Activated CD8-positive, alpha-beta T cell treated with anti-CD3 and anti-CD28 coated beads for 36 hours (primary cell): ENCODE measurements around the gene SLC38A1. TPM values are rescaled to one million over a fixed set of nuclear protein-coding genes. Genes with fewer than 3 reads are reported as not detected.

Source experiments
- ATAC-seq: fragments of 200-7000 bp; cut with Tn5 transposase; one replicate; pipeline ENCODE4 v1.10.0; 2021; ENCODE audit warnings: mild to moderate bottlenecking, moderate library complexity
- CTCF ChIA-PET: fragments of 350-600 bp; sonication (Branson Sonifier 250); formaldehyde crosslinking; loops from one replicate; lab custom pipeline; 2021; ENCODE audit warnings: antibody characterized with exemption; lab: Charles Lee
- POLR2A ChIA-PET: fragments of 350-600 bp; sonication (Branson Sonifier 250); formaldehyde crosslinking; loops from one replicate; lab custom pipeline; 2021; ENCODE audit warnings: antibody characterized with exemption; lab: Charles Lee
- DNase-seq: peaks from one replicate; pipeline ENCODE4 v3.0.0-alpha.2; 2020
- H3K27ac Mint-ChIP-seq: one replicate; pipeline ENCODE4 v1.8.0; 2021; ENCODE audit warnings: mild to moderate bottlenecking, mixed read lengths
- H3K27me3 Mint-ChIP-seq: one replicate; pipeline ENCODE4 v1.8.0; 2021; ENCODE audit warnings: mixed read lengths
- H3K36me3 Mint-ChIP-seq: one replicate; pipeline ENCODE4 v1.8.0; 2021; ENCODE audit warnings: low read depth, mixed read lengths
- H3K4me1 Mint-ChIP-seq: one replicate; pipeline ENCODE4 v1.8.0; 2021; ENCODE audit warnings: low read depth, mixed read lengths
- H3K4me3 Mint-ChIP-seq: one replicate; pipeline ENCODE4 v1.8.0; 2021; ENCODE audit warnings: mild to moderate bottlenecking, moderate library complexity, mixed read lengths
- H3K9me3 Mint-ChIP-seq: one replicate; pipeline ENCODE4 v1.8.0; 2021; ENCODE audit warnings: mixed read lengths
- intact Hi-C: fragments of 100-400 bp; cut with micrococcal nuclease; formaldehyde crosslinking; loops from one replicate; pipeline ENCODE4 v1.10.0; 2022
- total RNA-seq, 2 experiments: library from RNA; stranded (reverse); gene quantifications; one replicate each; pipeline ENCODE4 v1.2.3, GENCODE V29; 2021
- TF ChIP-seq, protein P1 (sequence below): fragments of 200-600 bp; IDR thresholded peaks from one replicate; pipeline ENCODE4 v1.8.0; 2022; ENCODE audit warnings: antibody characterized with exemption, mild to moderate bottlenecking

The SLC38A1 gene
- total RNA-seq, 2 experiments from 2014 or later: 167 to 168 TPM

DNA sequence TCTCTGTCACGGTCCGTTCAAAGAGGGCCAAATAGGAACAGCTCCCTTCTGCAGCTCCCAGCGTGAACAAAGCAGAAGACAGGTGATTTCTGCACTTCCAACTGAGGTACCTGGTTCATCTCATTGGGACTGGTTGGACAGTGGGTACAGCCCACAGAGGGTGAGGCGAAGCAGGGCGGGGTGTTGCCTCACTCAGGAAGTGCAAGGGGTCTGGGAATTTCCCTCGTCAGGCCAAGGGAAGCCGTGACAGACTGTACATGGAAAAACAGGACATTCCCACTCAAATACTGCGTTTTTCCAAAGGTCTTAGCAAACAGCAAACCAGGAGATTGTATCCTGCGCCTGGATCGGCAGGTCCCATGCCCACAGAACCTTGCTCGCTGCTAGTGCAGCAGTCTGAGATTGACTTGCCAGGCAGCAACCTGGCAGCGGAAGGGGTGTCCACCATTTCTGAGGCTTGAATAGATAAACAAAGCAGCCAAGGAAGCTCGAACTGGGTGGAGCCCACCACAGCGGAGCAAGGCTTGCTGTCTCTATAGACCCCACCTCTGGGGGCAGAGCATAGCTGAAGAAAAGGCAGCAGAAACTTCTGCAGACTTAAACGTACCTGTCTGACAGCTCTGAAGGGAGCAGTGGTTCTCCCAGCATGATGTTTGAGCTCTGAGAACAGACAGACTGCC, 22.7 kb downstream of the SLC38A1 start:
- POLR2A ChIA-PET: interaction anchor here (0.6 to 3.2 kb wide), 12 partner anchors 10 to 1407 kb away, joined by 3 to 12 read pairs (median 4); no protein-coding TSS in a partner anchor
- CTCF ChIA-PET: interaction anchor here (0.9 to 2.3 kb wide), 3 partner anchors 8 to 121 kb away, joined by 3 to 6 read pairs (median 5); no protein-coding TSS in a partner anchor
- H3K27ac Mint-ChIP-seq: peak overlapping the region; percentile 77
- H3K27me3 Mint-ChIP-seq: no peaks in the 10 kb centered on the region
- H3K36me3 Mint-ChIP-seq: peaks cover 97% of the 10 kb centered on the region
- peaks cover 42% of the 10 kb centered on the region for H3K9me3 Mint-ChIP-seq
- H3K4me3 Mint-ChIP-seq: peak overlapping the region; percentile 9
- intact Hi-C loops: no loop called here
- ATAC-seq (peak; percentile 39), DNase-seq (no peak)
- TF ChIP-seq, protein P1, sequence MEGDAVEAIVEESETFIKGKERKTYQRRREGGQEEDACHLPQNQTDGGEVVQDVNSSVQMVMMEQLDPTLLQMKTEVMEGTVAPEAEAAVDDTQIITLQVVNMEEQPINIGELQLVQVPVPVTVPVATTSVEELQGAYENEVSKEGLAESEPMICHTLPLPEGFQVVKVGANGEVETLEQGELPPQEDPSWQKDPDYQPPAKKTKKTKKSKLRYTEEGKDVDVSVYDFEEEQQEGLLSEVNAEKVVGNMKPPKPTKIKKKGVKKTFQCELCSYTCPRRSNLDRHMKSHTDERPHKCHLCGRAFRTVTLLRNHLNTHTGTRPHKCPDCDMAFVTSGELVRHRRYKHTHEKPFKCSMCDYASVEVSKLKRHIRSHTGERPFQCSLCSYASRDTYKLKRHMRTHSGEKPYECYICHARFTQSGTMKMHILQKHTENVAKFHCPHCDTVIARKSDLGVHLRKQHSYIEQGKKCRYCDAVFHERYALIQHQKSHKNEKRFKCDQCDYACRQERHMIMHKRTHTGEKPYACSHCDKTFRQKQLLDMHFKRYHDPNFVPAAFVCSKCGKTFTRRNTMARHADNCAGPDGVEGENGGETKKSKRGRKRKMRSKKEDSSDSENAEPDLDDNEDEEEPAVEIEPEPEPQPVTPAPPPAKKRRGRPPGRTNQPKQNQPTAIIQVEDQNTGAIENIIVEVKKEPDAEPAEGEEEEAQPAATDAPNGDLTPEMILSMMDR: no peak
- H3K4me1 Mint-ChIP-seq: peaks cover 89% of the 10 kb centered on the region

DNA sequence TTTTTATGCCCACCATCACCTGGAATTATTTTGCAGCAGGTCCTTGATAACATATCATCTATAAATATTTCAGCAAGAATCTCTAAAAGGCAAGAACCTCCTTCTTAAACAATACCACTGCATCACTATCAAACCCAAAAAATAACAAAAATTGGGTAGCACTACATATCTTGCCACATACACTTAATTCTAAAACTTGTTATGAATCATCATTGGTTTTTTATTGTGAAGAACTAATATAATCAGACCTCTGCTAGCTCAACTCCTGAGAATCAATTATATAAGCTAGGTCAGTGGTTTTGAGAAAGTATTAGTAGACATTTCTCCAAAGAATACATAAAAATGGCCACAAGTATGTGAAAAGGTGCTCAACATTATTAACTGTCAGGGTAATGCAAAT, 23.8 kb downstream of the SLC38A1 start:
- intact Hi-C loops: no loop called here
- TF ChIP-seq, protein P1: no peak
- no peak for ATAC-seq
- CTCF ChIA-PET: interaction anchor here (0.9 to 2.3 kb wide), 3 partner anchors 10 to 120 kb away, joined by 3 to 5 read pairs (median 3); no protein-coding TSS in a partner anchor
- Mint-ChIP-seq H3K36me3 (peaks cover 97% of the 10 kb centered on the region), H3K27me3 (no peaks in the 10 kb centered on the region), H3K4me1 (peaks cover 86% of the 10 kb centered on the region), H3K4me3 (no peak overlapping the region), H3K9me3 (peaks cover 32% of the 10 kb centered on the region), H3K27ac (peak overlapping the region; percentile 77)
- POLR2A ChIA-PET: interaction anchor here (1.0 to 1.5 kb wide), 5 partner anchors 15 to 30 kb away, joined by 3 to 6 read pairs (median 3); no protein-coding TSS in a partner anchor
- DNase-seq: no peak

DNA sequence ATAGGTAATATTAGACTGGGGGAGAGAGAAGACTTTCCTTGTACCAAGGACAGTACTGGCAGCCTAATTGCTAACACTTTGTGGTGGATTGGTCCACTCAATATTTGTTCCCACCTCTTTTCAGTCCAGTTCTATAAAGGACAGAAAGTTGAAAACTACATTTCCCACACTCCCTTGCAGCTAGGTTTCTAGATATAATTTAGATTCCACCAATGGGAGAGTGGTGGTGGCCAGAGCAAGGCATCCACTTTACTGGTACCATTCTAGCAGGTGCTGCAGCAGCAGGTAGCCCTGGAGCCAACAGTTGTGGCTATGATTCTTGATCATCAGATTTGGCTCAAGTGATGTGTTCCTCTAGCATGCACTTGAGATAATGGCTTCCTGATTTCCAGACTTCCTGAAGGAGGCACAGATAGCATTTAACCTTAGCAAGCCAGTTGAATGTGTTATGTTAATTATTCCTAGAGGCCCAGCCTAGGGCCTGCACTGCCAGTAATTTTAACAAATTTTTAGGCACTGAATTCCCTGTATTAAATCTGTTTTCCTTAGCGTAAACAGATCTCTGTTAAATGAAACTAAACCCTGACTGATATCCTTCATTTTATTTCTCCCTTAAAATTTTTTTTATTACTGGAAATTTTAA, 24.4 kb downstream of the SLC38A1 start:
- TF ChIP-seq, protein P1: no peak
- ChIA-PET CTCF (interaction anchor here (1.1 to 2.3 kb wide), 2 partner anchors 10 to 19 kb away, joined by 3 to 5 read pairs; no protein-coding TSS in a partner anchor), POLR2A (no interaction called here)
- intact Hi-C loops: no loop called here
- ATAC-seq: peak; percentile 37
- H3K4me1 Mint-ChIP-seq: peaks cover 86% of the 10 kb centered on the region
- H3K27ac Mint-ChIP-seq: peak overlapping the region; percentile 59
- H3K36me3 Mint-ChIP-seq: peaks cover 97% of the 10 kb centered on the region
- H3K4me3 Mint-ChIP-seq: no peak overlapping the region
- H3K9me3 Mint-ChIP-seq: peaks cover 28% of the 10 kb centered on the region
- no peaks in the 10 kb centered on the region for H3K27me3 Mint-ChIP-seq
- DNase-seq: no peak

DNA sequence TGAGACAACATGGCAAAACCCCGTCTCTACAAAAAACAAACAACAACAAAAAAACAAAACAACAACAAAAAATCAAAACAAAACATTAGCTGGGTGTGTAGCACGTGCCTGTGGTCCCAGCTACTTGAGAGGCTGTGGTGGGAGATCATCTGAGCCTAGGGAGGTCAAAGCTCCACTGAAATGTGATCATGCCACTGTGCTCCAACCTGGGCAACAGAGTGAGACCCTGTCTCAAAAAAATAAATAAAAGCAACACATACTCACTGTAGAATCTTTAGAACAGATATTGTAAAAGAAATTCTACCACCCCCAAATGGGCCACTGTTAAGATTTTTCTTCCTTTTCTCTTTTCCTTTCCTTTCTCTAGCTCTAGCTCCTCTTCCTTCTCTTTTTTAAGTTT, 26.3 kb downstream of the SLC38A1 start:
- Mint-ChIP-seq H3K36me3 (peaks cover 95% of the 10 kb centered on the region), H3K9me3 (peaks cover 15% of the 10 kb centered on the region), H3K27ac (no peak overlapping the region), H3K4me3 (no peak overlapping the region), H3K4me1 (peaks cover 84% of the 10 kb centered on the region), H3K27me3 (no peaks in the 10 kb centered on the region)
- ATAC-seq (no peak), DNase-seq (no peak)
- intact Hi-C loops: no loop called here
- ChIA-PET CTCF (no interaction called here), POLR2A (interaction anchor here (1.0 to 2.2 kb wide), 5 partner anchors 9 to 28 kb away, joined by 3 to 9 read pairs (median 5); no protein-coding TSS in a partner anchor)
- TF ChIP-seq, protein P1: no peak
